HG03442 (cell line): ENCODE measurements around the gene ZNF829.

Experiments used
- ATAC-seq: cut with Tn5 transposase; IDR thresholded peaks from one replicate; pipeline ENCODE4 v1.9.1; 2021; ENCODE audit warnings: mild to moderate bottlenecking, moderate library complexity; ENCODE audit not compliant: unreplicated experiment

ZNF829 gene

DNA sequence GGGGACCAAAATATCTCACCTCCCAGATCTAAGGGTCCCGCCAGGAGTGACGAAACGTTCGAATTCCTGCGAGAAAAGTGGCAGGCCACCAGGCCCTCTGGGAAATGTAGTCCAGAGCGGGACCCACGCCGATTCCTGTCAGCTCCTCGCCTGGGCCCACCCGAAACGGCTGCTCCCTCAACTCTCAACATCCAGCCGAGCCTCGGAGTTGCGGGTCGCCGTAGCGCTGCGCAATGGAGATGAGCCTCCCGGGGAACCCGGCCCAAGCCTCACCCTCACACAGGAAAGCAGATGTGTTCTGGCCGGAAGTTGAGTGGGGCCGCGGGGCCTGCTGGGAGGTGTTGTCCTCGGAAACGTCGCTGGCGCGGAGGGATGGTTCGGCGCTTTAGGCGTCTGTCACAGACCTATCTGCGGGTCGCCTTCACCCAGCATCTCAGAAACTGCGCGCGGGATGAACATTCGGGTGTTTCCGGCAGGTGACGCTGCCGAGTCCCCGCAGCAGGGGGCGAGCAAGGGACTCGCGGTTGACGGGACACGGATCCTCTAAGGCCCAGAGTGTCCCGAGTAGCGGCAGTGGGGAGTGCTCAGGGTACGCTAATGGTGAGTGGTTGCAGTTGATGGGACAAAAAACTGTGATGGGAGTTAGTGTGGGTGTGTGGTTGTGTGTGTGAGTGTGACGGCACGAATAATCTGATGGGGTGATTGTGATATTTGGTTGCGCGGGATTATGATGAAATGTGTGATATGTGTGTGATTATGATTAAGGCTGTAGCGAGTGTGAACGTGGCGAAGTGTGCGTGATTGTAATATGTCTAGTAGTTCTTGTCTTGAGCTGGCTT, at the start of gene ZNF829, which contains the start of gene ZNF568:
TSS of gene ZNF829 (minus strand) at position 300 of the 839 bp plus-strand sequence. CDS start 1,124 bp downstream, outside the sequence.
TSS of gene ZNF568 (plus strand) at position 341 of the 839 bp plus-strand sequence. CDS start 6,439 bp downstream, outside the sequence.
- peak; percentile 90 for ATAC-seq

DNA sequence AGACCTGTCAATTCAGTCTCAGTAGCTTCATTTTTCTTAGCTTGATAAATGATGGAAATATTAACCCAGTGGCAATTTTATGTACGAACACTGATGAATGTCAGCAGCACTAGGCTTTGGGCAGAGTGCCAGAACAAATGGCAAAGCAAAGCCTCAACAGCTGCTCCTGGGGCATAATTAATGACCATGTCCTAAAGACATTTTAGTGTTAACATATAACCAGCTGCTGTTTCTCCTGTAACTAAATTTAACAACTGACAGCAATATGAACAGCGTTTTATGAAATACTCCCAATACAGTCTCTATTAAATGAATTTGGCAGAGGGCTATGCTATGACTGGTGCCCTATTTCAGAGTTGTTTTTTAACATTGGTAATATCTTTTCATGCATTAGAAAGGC, 47.2 kb upstream of the ZNF829 start:
- ATAC-seq: no peak

DNA sequence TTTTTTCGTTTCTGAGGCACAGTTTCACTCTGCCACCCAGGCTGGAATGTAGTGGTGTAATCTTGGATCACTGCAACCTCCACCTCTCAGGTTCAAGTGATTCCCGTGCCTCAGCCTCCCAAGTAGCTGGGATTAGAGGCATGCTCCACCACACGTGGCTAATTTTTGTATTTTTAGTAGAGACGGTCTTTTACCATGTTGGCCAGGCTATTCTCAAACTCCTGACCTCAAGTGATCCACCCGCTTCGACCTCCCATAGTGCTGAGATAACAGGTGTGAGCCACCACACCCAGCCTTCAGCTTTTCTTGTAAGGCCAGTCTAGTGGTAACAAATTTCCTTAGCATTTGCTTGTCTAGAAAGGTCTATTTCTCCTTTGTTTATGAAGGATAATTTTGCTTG, 46.3 kb upstream of the ZNF829 start:
- no peak for ATAC-seq

DNA sequence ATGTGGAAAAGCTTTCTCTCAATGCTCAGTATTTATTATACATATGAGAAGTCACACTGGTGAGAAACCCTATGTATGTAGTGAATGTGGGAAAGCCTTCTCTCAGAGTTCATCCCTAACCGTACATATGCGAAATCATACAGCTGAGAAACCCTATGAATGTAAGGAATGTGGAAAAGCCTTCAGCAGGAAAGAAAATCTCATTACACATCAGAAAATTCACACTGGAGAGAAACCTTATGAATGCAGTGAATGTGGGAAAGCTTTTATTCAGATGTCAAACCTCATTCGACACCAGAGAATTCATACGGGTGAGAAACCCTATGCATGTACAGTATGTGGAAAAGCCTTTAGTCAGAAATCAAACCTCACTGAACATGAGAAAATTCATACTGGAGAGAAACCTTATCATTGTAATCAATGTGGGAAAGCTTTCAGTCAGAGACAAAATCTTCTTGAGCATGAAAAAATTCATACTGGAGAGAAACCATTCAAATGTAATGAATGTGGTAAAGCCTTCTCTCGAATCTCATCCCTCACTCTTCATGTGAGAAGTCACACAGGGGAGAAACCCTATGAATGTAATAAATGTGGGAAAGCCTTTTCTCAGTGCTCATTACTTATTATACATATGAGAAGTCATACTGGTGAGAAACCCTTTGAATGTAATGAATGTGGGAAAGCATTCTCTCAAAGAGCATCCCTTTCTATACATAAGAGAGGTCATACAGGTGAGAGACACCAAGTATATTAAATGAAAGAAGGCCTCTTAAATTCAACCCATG, 34.4 kb upstream of the ZNF829 start:
- ATAC-seq: no peak

DNA sequence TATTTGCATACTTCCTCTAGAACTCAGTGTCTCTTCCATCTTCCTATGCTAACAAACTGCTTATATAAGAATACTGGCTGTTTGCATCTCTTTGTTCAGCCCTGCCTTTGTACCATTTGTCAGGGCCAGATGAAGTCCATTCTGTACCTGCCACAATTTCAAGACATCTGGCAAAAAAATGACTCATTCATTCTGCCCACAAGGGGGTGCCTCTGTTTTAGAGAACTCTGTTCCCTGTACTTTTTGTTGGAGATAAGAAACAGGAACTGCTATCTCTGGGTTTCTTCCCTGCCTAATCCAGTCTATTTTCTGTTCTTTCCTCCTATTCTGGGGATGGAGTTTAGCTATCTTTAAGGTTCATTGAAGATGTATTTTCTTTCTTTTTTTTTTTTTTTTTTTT, 23.1 kb upstream of the ZNF829 start:
- ATAC-seq: no peak

DNA sequence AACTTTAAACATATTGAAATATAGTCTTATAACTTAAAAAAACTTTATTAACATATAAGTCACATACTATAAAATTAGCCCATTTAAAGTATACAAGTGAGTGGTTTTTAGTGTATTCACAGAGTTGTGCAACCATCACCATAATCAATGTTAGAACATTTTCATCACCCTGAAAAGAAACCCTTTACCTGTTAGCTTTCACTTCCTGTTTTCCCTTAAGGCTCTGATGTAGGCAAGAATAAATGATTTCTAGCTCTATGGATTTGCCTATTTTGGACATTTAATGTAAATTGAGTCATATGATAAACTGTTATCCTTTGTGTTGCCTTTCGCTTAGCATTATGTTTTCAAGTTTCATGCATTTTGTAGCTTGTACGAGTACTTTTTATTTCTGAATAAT, 15.6 kb upstream of the ZNF829 start:
- no peak for ATAC-seq

DNA sequence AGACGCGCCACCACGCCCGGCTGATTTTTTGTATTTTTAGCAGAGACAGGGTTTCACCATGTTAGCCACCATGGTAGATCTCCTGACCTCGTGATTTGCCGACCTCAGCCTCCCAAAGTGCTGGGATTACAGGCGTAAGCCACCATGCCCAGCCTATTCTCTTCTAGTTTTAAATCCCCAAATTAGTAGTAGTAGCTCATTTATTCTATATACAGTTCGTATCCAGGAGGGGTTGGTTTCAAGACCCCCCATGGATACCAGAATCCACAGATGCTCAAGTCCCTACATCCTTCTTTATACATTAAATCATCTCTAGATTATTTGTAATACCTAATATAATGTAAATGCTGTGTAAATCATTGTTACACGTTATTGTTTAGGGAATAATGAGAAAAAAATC, 2.0 kb upstream of the ZNF829 start:
- no peak for ATAC-seq

DNA sequence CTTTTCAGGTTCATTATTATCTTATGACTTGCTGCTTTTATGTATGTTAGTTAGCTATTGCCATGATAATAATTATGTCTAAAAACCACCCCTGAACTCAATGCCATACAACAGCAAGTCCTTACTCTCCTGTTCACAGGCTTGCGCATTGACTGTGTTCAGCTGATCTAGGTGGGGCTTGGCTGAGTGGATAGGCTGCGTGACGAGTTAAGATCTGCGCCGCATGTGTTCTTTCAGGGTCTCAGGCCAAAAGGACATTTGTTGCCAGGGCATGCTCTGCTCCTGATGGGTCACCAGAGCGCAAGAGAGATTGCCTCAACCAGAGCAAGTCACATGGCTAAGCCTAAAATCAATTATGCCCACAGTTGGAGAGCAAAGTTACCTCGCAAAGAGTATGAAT, 900 bp upstream of the ZNF829 start:
- ATAC-seq: no peak

DNA sequence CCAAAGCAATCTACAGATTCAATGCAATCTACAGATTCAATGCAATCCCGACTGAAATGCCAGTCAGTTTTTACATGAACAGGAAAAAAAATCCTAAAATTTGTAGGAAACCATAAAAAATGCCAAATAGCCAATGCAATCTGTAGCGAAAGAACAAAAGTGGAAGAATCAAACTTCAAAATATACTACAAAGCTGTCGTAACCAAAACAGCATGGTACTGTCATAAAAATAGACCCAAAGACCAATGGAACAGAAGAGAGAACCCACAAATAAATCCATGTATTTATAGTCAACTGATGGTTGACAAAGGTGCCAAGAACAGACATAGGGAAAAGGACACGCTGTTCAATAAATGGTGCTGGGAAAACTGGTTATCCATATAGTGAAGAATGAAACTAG, 17.7 kb downstream of the ZNF829 start:
- ATAC-seq: no peak

DNA sequence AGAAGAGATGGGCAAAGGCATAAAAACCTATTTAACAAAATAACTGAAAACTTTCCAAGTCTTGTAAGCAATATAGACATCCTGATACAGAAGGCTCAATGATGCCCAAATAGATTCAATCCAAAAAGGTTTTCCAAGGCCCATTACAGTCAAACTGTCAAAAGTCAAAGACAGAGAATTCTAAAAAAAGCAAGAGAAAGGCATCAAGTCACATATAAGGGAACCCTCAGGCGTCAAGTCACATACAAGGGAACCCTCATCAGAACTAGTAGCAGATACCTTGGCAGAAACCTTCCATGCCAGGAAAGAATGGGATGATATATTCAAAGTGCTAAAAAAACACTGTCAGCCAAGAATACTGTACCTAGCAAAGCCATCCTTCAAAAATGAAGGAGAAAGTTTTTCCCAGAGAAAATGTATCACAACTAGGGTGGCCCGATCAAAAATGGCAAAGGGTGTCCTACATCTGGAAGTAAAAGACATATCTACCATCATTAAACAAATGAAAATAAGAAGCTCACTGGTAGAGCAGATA, 21.2 kb downstream of the ZNF829 start:
- no peak for ATAC-seq

DNA sequence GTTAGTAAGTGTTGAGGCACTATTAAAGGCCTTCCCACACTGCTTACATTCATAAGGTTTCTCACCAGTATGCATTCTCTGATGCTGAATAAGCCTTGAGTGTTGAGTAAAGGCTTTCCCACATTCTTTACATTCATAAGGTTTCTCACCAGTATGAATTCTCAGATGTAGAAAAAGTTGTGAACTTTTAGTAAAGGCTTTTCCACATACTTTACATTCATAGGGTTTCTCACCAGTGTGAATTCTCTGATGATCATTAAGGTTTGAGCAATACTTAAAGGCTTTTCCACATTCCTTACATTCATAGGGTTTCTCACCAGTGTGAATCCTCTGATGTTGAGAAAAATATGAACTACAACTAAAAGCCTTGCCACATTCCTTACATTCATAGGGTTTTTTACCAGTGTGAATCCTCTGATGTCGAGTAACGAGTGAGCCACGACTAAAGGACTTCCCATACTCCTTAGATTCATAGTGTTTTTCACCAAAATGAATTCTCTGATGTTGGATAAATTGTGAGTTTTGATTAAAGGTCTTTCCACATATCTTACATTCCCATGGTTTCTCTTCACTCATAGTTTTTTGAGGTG, 24.2 kb downstream of the ZNF829 start:
- ATAC-seq: no peak

DNA sequence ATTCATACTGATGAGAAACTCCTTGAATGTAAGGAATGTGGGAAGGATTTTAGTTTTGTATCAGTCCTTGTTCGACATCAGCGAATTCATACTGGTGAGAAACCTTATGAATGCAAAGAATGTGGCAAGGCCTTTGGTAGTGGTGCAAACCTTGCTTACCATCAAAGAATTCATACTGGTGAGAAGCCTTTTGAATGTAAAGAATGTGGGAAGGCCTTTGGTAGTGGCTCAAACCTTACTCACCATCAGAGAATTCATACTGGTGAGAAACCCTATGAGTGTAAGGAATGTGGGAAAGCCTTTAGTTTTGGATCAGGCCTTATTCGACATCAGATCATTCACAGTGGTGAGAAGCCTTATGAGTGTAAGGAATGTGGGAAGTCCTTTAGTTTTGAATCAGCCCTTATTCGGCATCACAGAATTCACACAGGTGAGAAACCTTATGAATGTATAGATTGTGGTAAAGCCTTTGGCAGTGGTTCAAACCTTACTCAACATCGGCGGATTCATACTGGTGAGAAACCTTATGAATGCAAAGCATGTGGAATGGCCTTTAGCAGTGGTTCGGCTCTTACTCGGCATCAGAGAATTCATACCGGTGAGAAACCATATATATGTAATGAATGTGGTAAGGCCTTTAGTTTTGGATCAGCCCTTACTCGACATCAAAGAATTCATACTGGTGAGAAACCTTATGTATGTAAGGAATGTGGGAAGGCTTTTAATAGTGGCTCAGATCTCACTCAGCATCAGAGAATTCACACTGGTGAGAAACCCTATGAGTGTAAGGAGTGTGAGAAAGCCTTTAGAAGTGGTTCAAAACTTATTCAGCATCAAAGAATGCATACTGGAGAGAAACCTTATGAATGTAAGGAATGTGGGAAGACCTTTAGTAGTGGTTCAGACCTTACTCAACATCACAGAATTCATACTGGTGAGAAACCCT, 38.8 kb downstream of the ZNF829 start:
- no peak for ATAC-seq

DNA sequence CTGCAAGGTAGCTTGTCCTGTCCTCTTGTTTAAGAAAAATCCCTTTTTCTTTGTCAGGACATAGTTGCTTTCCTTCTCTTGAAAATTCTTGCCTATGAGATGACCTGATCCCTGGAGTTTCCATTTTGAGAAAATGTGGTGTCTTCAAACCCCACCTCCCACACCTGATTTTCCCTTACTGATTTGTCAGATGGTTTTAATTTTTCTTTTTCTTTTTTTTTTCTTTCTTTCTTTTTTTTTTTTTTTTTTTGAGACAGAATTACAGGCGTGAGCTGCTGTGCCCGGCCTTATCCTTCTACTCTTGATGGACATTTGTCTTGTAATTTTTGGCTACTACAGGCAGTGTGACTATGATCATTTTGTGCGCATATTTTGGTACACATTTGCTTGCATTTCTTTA, 64.2 kb downstream of the ZNF829 start:
- ATAC-seq: no peak

DNA sequence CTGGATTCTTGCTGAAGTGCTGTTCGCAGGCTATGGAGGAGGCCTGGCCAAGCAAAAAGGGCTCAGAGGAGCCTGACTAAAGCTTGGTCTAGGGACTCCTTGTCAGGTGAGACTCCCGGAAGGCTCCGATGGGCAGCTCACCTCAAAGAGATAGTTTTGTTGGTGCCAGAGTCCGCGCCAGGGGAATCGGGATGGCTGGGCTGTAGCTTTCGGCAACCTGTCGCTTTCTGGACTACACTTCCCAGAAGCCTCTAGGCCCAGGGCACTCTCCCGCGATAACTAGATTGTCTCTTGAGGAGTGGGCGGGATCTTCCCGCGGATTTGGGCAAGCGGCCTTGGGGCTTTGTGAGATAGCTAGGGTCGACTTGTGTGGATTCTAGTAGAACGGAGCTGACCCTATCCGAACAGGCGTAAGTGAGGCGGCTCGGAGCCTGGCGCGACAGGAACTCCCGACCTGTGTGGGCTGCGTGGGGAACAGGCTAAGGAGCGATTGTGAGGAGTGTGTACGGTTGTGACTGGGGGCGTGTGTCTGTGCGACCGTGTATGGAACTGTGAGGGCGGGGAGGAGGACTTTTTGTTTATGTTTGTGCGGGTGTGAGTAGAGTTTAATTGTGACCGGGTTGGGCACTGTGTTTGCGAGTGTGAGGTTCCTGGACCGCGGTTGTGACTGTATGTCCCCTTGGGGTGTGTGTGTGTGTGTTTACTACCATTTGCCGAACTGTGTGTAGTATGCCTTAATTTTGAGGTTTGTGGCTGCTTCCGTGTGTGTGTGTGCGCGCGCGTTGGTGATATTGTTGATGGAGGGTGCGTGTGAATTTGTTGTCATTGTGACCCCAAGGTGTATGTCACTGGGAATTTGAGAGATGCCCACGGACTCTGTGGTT, 65.3 kb downstream of the ZNF829 start, which contains the start of gene ZNF345:
TSS of gene ZNF345 (plus strand) at position 318 of the 884 bp plus-strand sequence. CDS start 25,955 bp downstream, outside the sequence.
- peak; percentile 65 for ATAC-seq

DNA sequence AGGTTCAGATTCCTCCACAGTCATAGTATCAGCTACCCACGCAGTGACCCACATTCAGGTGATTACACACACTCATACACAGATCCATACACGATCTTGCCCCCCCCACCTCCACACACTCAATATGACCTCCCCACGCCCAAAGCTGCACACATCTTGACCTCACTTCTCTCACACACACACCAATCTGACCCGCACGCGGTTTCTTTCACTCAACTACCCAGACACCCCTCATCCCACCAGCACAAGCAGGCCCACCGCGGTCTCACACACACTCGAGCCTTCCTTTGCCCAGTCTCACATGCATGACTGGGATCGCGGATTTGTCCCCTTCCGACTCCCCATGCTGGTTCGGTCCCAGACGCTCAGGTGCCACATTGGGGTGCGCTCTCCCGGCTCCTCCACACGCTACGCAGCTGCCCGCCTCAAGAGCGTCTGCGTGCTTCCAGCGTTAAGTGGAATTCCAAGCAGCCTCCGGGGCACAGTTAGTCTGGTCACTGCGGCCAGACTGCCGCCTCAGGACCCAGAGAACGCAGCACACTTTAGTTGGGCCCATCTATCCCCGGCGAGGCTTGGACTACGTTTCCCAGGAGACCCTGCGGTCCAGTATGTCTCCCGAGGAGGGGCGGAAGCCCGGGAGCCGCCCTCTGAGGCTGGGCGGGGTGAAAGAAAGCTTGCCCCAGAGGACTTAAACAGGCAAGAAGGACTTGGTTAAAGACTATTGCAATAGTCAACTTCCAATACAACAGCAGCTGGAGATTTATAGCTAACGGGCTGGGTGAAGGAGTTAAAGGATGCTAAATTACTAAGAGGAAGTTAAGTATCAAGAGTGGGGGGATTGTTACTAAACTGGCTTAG, 66.2 kb downstream of the ZNF829 start:
- peak; percentile 82 for ATAC-seq

DNA sequence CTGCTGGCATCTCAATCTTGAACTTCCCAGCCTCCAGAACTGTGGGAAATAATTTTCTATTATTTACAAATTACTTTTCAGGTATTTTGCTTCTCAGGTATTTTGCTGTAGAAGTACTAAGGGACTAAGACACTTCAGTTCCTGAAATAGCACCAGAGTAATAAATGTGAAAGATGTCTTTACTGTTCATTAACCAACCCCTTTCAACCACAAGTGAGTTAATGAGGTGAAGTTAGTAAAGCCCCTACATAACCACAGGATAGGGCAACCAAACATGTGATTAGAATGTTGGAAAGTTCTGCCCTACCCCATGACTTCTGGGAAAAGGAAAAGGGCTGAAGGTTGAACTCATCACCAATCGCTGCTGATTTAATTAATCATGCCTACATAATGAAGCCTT, 68.1 kb downstream of the ZNF829 start:
- no peak for ATAC-seq

DNA sequence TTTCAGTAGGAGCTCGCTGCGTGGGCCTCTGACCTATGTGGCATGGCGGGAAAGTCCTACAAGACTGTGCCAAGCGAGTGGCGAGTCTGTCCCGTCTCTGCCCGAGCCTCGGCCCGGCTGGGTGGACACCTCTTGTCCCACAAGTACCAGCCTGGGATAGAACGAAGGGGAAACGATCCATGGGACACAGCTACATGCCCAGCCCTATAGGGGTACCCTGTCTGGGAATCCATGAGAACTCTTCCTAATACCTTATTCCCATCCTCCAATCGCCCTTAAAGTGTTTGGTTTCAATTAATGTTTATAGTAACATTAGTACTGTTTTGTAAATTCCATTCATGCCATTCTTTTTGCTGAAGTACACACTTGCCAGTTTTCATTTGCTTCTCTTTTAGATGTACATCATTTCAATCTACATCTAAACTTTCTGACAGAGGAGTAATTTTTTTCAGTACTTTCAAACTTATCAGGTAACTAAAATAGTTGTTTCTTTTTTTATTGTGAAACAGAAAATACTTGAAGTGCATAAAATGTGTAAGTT, 77.2 kb downstream of the ZNF829 start:
- no peak for ATAC-seq
